ENCODE data around the gene TIA1.

DNA sequence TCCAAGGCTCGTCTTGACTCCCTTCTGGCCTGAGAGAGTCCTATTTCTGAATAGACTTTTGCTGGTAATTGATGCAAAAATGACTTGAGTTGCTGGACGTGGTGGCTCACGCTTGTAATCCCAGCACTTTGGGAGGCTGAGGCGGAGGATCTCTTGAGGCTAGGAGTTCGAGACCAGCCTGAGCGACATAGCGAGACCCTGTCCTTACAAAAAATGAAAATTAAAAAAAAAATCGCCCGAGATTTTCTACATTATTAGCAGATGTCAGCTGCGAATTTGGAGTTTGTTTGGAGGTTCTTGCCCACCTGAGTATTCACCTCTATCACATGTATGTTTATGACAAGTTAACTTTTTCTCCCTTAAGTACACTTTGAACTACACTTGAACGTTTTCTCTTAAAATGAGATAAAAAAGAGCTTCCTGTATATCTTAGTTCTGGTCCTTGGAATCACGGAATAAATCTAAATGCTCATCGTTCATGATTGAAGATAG lies 57.1 kb downstream of the TIA1 start:
- no peak for TF ChIP-seq POLR2AphosphoS5 (IDR thresholded peaks at IDR 0.05; ENCODE audit: borderline replicate concordance, low read depth, low read length)
- TF ChIP-seq EZH2 (IDR thresholded peaks at IDR 0.05), result no peak

Data from SK-N-MC (cell line).